GM21381 (cell line): ENCODE measurements around the gene SP110.
"Not testable (repeated sequence)": the region's sequence is repeated elsewhere in the genome, so short reads cannot be mapped to it uniquely, and the experiment has no call there.

Experiments used
- ATAC-seq: cut with Tn5 transposase; IDR thresholded peaks from one replicate; pipeline ENCODE4 v1.9.1; 2021; ENCODE audit warnings: mild to moderate bottlenecking, moderate library complexity; ENCODE audit not compliant: unreplicated experiment

The SP110 gene

GRCh38 chr2:230129343-230129742, 90.4 kb downstream of the SP110 start:
- ATAC-seq: no peak

GRCh38 chr2:230128623-230129342, 91.0 kb downstream of the SP110 start:
- no peak for ATAC-seq

GRCh38 chr2:230127195-230127594, 92.6 kb downstream of the SP110 start:
- no peak for ATAC-seq

DNA sequence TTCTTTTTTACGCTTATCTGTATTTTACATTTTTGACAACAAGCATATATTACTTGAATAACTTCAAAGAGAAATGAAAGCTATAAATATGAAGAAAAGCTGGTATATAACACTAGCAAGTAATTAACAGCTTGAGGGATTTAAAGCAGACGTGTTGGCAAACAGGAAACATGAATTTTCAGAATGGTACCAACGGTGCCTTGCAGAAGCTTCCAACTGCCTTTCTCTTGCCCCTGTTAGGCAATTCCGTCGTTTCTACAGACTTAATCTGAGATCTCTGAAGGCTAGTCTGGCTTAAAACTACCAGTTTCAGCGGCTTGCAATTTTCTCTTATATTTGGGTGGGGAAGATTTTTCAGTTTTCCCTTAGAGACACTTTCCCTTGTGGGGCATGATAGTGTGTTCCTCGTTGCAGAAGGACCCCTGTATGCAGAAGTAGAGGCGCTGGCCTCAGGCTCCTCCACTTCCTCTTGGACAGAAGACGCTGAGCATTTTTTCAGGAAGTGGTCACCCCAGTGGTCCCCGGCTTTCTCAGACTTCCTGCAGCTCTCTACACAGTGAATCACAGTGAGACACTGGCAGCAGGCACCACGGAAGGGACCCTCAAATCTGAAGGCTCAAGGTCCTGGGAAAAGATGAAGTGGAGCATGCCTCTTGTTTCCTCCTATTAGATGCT, 94.9 kb downstream of the SP110 start:
- peak; percentile 78 for ATAC-seq

- ATAC-seq: no peak
Measured at GRCh38 chr2:230124235-230124634, 95.5 kb downstream of the SP110 start.

GRCh38 chr2:230120376-230120775, 99.4 kb downstream of the SP110 start:
- not testable (repeated sequence) for ATAC-seq

DNA sequence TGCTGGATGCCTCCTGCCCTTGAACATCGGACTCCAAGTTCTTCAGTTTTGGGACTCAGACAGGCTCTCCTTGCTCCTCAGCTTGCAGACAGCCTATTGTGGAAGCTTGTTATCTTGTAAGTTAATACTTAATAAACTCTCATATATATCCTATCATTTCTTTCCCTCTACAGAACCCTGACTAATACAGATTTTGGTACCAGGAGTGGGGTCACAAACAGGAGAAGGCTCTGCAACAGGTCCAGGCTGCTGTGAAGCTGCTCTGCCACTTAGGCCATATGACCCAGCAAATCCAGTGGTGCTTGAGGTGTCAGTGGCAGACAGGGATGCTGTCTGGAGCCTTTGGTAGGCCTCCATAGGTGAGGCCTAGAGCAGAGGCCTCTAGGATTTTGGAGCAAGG, 100.0 kb downstream of the SP110 start:
- not testable (repeated sequence) for ATAC-seq
